Spleen (tissue), 11 donors: ENCODE data around the gene ZNF808. TPM values are rescaled to one million over a fixed set of nuclear protein-coding genes. Genes with fewer than 3 reads are reported as not detected.
A peak's percentile ranks its signal among the peaks of the same experiment; 100 is the strongest.
"Not testable (repeated sequence)": the region's sequence is repeated elsewhere in the genome, so short reads cannot be mapped to it uniquely, and the experiment has no call there.

Experiments used
- DNase-seq: peaks from one replicate; pipeline ENCODE4 v3.0.0-alpha.2; 2020
- H3K27ac ChIP-seq, 8 donors: fragments of 200-600 bp; sonication (generic) in 7 of 8; 1 replicate in 4 of 8; 2 replicates in 4 of 8; pipeline versions ENCODE4 v1.5.0 to v1.8.0; 2016 to 2021; ENCODE audit warnings: inconsistent platforms in 4 of 8, mild to moderate bottlenecking in 4 of 8, moderate library complexity in 1 of 8
- H3K27me3 ChIP-seq, 7 donors: fragments of 200-600 bp; sonication (generic) in 6 of 7; replicated peaks in 1 of 7; 1 replicate in 4 of 7; 2 replicates in 3 of 7; pipeline versions ENCODE4 v1.5.0 to v1.8.0; 2016 to 2021; ENCODE audit warnings: inconsistent platforms in 3 of 7, mild to moderate bottlenecking in 1 of 7
- H3K36me3 ChIP-seq, 6 donors: fragments of 200-600 bp; sonication (generic) in 5 of 6; 1 replicate in 4 of 6; 2 replicates in 2 of 6; pipeline versions ENCODE4 v1.5.0 to v1.8.0; 2016 to 2021; ENCODE audit warnings: inconsistent platforms in 2 of 6
- H3K4me1 ChIP-seq, 6 donors: fragments of 200-600 bp; sonication (generic) in 5 of 6; 1 replicate in 3 of 6; 2 replicates in 3 of 6; pipeline versions ENCODE4 v1.5.0 to v1.8.0; 2016 to 2021; ENCODE audit warnings: inconsistent platforms in 3 of 6
- H3K4me3 ChIP-seq, 8 donors: fragments of 200-600 bp; sonication (generic) in 7 of 8; 1 replicate in 4 of 8; 2 replicates in 4 of 8; pipeline versions ENCODE4 v1.5.0 to v1.8.0; 2016 to 2021; ENCODE audit warnings: inconsistent platforms in 4 of 8, mild to moderate bottlenecking in 4 of 8, moderate library complexity in 2 of 8
- H3K9me3 ChIP-seq, 8 donors: fragments of 200-600 bp; sonication (generic) in 7 of 8; 1 replicate in 4 of 8; 2 replicates in 4 of 8; pipeline versions ENCODE4 v1.5.0 to v1.8.0; 2016 to 2021; ENCODE audit warnings: inconsistent platforms in 4 of 8
- CTCF ChIP-seq, 11 experiments: fragments of 200-600 bp in 7 of 11; fragments of 450-650 bp in 4 of 11; sonication (generic) in 4 of 11; IDR thresholded peaks in 8 of 11; conservative IDR thresholded peaks in 3 of 11; 1 replicate in 7 of 11; 2 replicates in 4 of 11; pipeline versions ENCODE4 v1.4.0 to v1.8.0; 2016 to 2021; ENCODE audit warnings: antibody characterized with exemption in 11 of 11, inconsistent platforms in 4 of 11, mild to moderate bottlenecking in 1 of 11
- POLR2A ChIP-seq, 3 donors: fragments of 450-650 bp; IDR thresholded peaks; one replicate each; pipeline ENCODE4 v1.5.1; 2017; ENCODE audit warnings: antibody characterized with exemption in 3 of 3, mild to moderate bottlenecking in 1 of 3
- POLR2AphosphoS5 ChIP-seq, 3 donors: sonication (generic); formaldehyde crosslinking; IDR thresholded peaks; one replicate each; pipeline ENCODE4 v1.5.1; 2017; ENCODE audit warnings: antibody characterized with exemption in 3 of 3
- WGBS, 5 donors: extraction: QIAGEN DNeasy Blood & Tissue Kit in 3 of 5; methylation state at CpG; one replicate each; pipeline versions ENCODE4 v1.1.5 to v1.1.7; 2013 to 2018; 5-methylcytosine and 5-hydroxymethylcytosine counted together
- intact Hi-C: fragments of 100-400 bp; cut with DNase I; formaldehyde crosslinking; loops from one replicate; pipeline ENCODE4 v1.15.0; 2023; ENCODE audit warnings: low total_unique reads
- polyA plus RNA-seq, 3 donors: library from polyadenylated mRNA; stranded (reverse); fragments of 200-250 nt; gene quantifications; one replicate each; pipeline ENCODE4 v1.2.1, GENCODE V29; 2013
- total RNA-seq, 7 donors: library from RNA; depleted of rRNA in 3 of 7; stranded (reverse); fragments of >200 nt in 3 of 7; fragmentation: NEBNext Ultra II Directional in 4 of 7; extraction: Animal tissue kit (Norgen Biotek cat#: 25700) in 4 of 7; gene quantifications; one replicate each; pipeline versions ENCODE4 v1.1.0 to v1.2.1, GENCODE V29; 2016 to 2021
- donor health status: healthy with polysubstance abuse.
- donor health status: DM: no; HTN: no; CAD: no; lungs with moderate emphysema.
- donor health status: DM: no; HTN: no; CAD: no.
- donor health status: Bipolar disorder and iron deficiency.
- donor health status: healthy.
- donor health status: DM: no; HTN: no; CAD: no.
- donor health status: DM: yes; HTN: yes; CAD: no.

ZNF808 gene
- total and polyA plus RNA-seq, 10 donors = 1.6 to 36.3 (median 27.9) TPM

GRCh38 chr19:52567921-52568320 is 40.5 kb downstream of the ZNF808 start:
- Histone ChIP-seq H3K27ac (no peak overlapping the region), H3K4me1 (peaks cover 4 to 28% (median 21%) of the 10 kb centered on the region in 6 donors), H3K4me3 (no peak overlapping the region), H3K9me3 (peaks cover 2 to 86% (median 64%) of the 10 kb centered on the region in 8 donors), H3K36me3 (peaks cover 0 to 37% (median 24%) of the 10 kb centered on the region in 6 donors), H3K27me3 (no peaks in the 10 kb centered on the region)
- no peak for DNase-seq
- intact Hi-C loops = no loop called here
- 94 to 99% (median 98%) methylated on average over 14 of the region's 14 CpGs for WGBS, 5 donors
- no peak for TF ChIP-seq POLR2AphosphoS5 (IDR thresholded peaks at IDR 0.05)
- no peak for TF ChIP-seq CTCF (IDR thresholded peaks at IDR 0.05 in 8 of 11, conservative IDR thresholded peaks at IDR 0.05 in 3 of 11)
- no peak for TF ChIP-seq POLR2A (IDR thresholded peaks at IDR 0.05)

GRCh38 chr19:52569638-52569999 is 42.2 kb downstream of the ZNF808 start:
- H3K27me3 ChIP-seq, intact Hi-C loops: not testable (repeated sequence)
- WGBS, 5 donors = 14 to 22% (median 20%) methylated on average over 13 of the region's 13 CpGs
- Histone ChIP-seq H3K4me3 (peak overlapping the region; percentile 58 to 85 (median 72)), H3K36me3 (peaks cover 0 to 37% (median 27%) of the 10 kb centered on the region in 6 donors), H3K27ac (peak overlapping the region; percentile 81 to 92 (median 91)), H3K4me1 (peaks cover 4 to 28% (median 21%) of the 10 kb centered on the region in 6 donors), H3K9me3 (peaks cover 0 to 79% (median 48%) of the 10 kb centered on the region in 8 donors)
- peak; percentile 82 for DNase-seq

- peak; percentile 98 for DNase-seq
- WGBS, 5 donors = 0 to 3% (median 1%) methylated on average over 49 to 57 of the region's 57 CpGs
These were observed 42.8 kb downstream of the ZNF808 start, which contains the start of gene ZNF701 for GRCh38 chr19:52570000-52570861. ZNF701 (plus strand) TSS chr19:52570287; CDS start chr19:52574148, 3,861 bp downstream.

More at GRCh38 chr19:52570000-52570861, 42.8 kb downstream of the ZNF808 start, which contains the start of gene ZNF701:
- intact Hi-C loops = no loop called here
- TF ChIP-seq POLR2AphosphoS5 (IDR thresholded peaks at IDR 0.05) = peak; percentile 98 to 99 (median 99)
- TF ChIP-seq POLR2A (IDR thresholded peaks at IDR 0.05) = peak in 1 of 3 donors; percentile 81
- peak; percentile 5 to 81 (median 62) for TF ChIP-seq CTCF (IDR thresholded peaks at IDR 0.05 in 8 of 11, conservative IDR thresholded peaks at IDR 0.05 in 3 of 11)
- H3K4me1 ChIP-seq = peaks cover 4 to 28% (median 21%) of the 10 kb centered on the region in 6 donors
- peaks cover 0 to 38% (median 32%) of the 10 kb centered on the region in 6 donors for H3K36me3 ChIP-seq
- H3K4me3 ChIP-seq = peak within 1 kb of the TSS; percentile 58 to 85 (median 72)
- peaks cover 0 to 79% (median 45%) of the 10 kb centered on the region in 8 donors for H3K9me3 ChIP-seq
- no peaks in the 10 kb centered on the region for H3K27me3 ChIP-seq
- peak within 1 kb of the TSS; percentile 81 to 92 (median 91) for H3K27ac ChIP-seq
